Pancreas (tissue), 10 donors: ENCODE data around the gene PTPRD. TPM values are rescaled to one million over a fixed set of nuclear protein-coding genes. Genes with fewer than 3 reads are reported as not detected.

Experiments
- ATAC-seq, 4 donors: fragments of 200-7000 bp; cut with Tn5 transposase; one replicate each; pipeline versions ENCODE4 v1.8.0 to v1.9.1; 2020; ENCODE audit warnings: mild to moderate bottlenecking in 4 of 4, moderate library complexity in 4 of 4
- DNase-seq, 6 donors: peaks; one replicate each; pipeline ENCODE4 v3.0.0-alpha.2; 2020
- FAIRE-seq: peaks from 2 replicates; lab custom pipeline; 2012; peaks lifted over from hg19 to GRCh38; lab: Jason Lieb, UNC
- H3K27ac ChIP-seq, 4 donors: fragments of 200-600 bp; sonication (generic); 1 replicate in 3 of 4; 2 replicates in 1 of 4; pipeline versions ENCODE4 v1.5.0 to v1.8.0; 2020
- H3K27me3 ChIP-seq, 4 donors: fragments of 200-600 bp; one replicate each; pipeline ENCODE4 v1.8.0; 2021
- H3K36me3 ChIP-seq, 3 donors: fragments of 200-600 bp; sonication (generic) in 1 of 3; one replicate each; pipeline versions ENCODE4 v1.5.0 to v1.8.0; 2020 to 2021
- H3K4me1 ChIP-seq, 3 donors: fragments of 200-600 bp; one replicate each; pipeline ENCODE4 v1.8.0; 2021
- H3K4me3 ChIP-seq, 4 donors: fragments of 200-600 bp; sonication (generic) in 2 of 4; one replicate each; pipeline versions ENCODE4 v1.5.0 to v1.8.0; 2020 to 2021
- H3K9me3 ChIP-seq, 4 donors: fragments of 200-600 bp; one replicate each; pipeline ENCODE4 v1.8.0; 2021
- CTCF ChIP-seq, 4 donors: fragments of 200-600 bp; sonication (generic) in 3 of 4; IDR thresholded peaks; one replicate each; pipeline versions ENCODE4 v1.5.0 to v1.8.0; 2021; ENCODE audit warnings: antibody characterized with exemption in 4 of 4
- WGBS, 2 donors: extraction: QIAGEN DNeasy Blood & Tissue Kit; methylation state at CpG; one replicate each; pipeline ENCODE4 v1.1.7; 2013; 5-methylcytosine and 5-hydroxymethylcytosine counted together
- intact Hi-C, 3 donors: fragments of 100-400 bp; cut with DNase I; formaldehyde crosslinking; loops; one replicate each; pipeline versions ENCODE4 v1.11.1 to v1.14.2; 2022
- polyA plus RNA-seq, 2 donors: library from polyadenylated mRNA; stranded (reverse); fragments of 200-250 nt; gene quantifications; one replicate each; pipeline ENCODE4 v1.2.3, GENCODE V29; 2013
- total RNA-seq, 6 donors: library from RNA; stranded (reverse); fragmentation: NEBNext Ultra II Directional in 4 of 6; extraction: Animal tissue kit (Norgen Biotek cat#: 25700) in 4 of 6; gene quantifications; one replicate each; pipeline versions ENCODE4 v1.2.1 to v1.2.4, GENCODE V29; 2021 to 2023
- donor health status: healthy with polysubstance abuse.
- donor health status: DM: no; HTN: no; CAD: no; lungs with moderate emphysema.
- donor health status: DM: no; HTN: no; CAD: no.
- donor health status: control.
- donor health status: control.
- donor health status: Bipolar disorder and iron deficiency.
- donor health status: DM: yes; HTN: yes; CAD: no.
- donor health status: DM: no; HTN: no; CAD: no.
- donor health status: DM: no; HTN: no; CAD: no.
- donor health status: DM: yes; HTN: yes; CAD: no.

Gene PTPRD
- total and polyA plus RNA-seq, 8 donors, result 2.1 to 21.7 (median 5.1) TPM

- Histone ChIP-seq H3K4me3 (no peak overlapping the region), H3K4me1 (no peaks in the 10 kb centered on the region), H3K36me3 (no peaks in the 10 kb centered on the region), H3K27me3 (no peaks in the 10 kb centered on the region), H3K9me3 (no peaks in the 10 kb centered on the region), H3K27ac (no peak overlapping the region)
- ATAC-seq, result no peak
- WGBS, 2 donors, result 93 to 97% methylated on average over 3 of the region's 3 CpGs
- intact Hi-C loops, result no loop called here
- no peak for DNase-seq
- FAIRE-seq, result no peak
- TF ChIP-seq CTCF (IDR thresholded peaks at IDR 0.05), result no peak
These were observed 2091.7 kb downstream of the PTPRD start for GRCh38 chr9:8521112-8521511.

GRCh38 chr9:8515748-8516147, 2097.1 kb downstream of the PTPRD start:
- WGBS, 2 donors, result 62 to 72% methylated on average over 2 of the region's 2 CpGs
- intact Hi-C loops, result no loop called here
- no peaks in the 10 kb centered on the region for H3K27me3 ChIP-seq
- no peaks in the 10 kb centered on the region for H3K36me3 ChIP-seq
- no peaks in the 10 kb centered on the region for H3K4me1 ChIP-seq
- no peak overlapping the region for H3K4me3 ChIP-seq
- ATAC-seq (no peak), DNase-seq (no peak), FAIRE-seq (no peak)
- H3K27ac ChIP-seq, result no peak overlapping the region
- no peak for TF ChIP-seq CTCF (IDR thresholded peaks at IDR 0.05)
- H3K9me3 ChIP-seq, result no peaks in the 10 kb centered on the region

- Histone ChIP-seq H3K27me3 (no peaks in the 10 kb centered on the region), H3K4me1 (no peaks in the 10 kb centered on the region), H3K9me3 (no peaks in the 10 kb centered on the region), H3K27ac (no peak overlapping the region), H3K4me3 (no peak overlapping the region), H3K36me3 (no peaks in the 10 kb centered on the region)
- 73 to 80% methylated on average over 5 of the region's 5 CpGs for WGBS, 2 donors
- intact Hi-C loops, result no loop called here
- no peak for TF ChIP-seq CTCF (IDR thresholded peaks at IDR 0.05)
- no peak for FAIRE-seq
- no peak for ATAC-seq
- no peak for DNase-seq
These were observed 2098.0 kb downstream of the PTPRD start for GRCh38 chr9:8514760-8515159.

GRCh38 chr9:8508671-8509290, 2104.0 kb downstream of the PTPRD start:
- no peak overlapping the region for H3K4me3 ChIP-seq
- ATAC-seq (no peak), FAIRE-seq (no peak), DNase-seq (no peak)
- no peak overlapping the region for H3K27ac ChIP-seq
- WGBS, 2 donors, result 90 to 93% methylated on average over 1 of the region's 1 CpG
- H3K4me1 ChIP-seq, result no peaks in the 10 kb centered on the region
- H3K9me3 ChIP-seq, result no peaks in the 10 kb centered on the region
- intact Hi-C loops, result no loop called here
- H3K27me3 ChIP-seq, result no peaks in the 10 kb centered on the region
- H3K36me3 ChIP-seq, result no peaks in the 10 kb centered on the region
- TF ChIP-seq CTCF (IDR thresholded peaks at IDR 0.05), result no peak

GRCh38 chr9:8494571-8494970, 2118.2 kb downstream of the PTPRD start:
- intact Hi-C loops, result no loop called here
- 68 to 86% methylated on average over 4 of the region's 4 CpGs for WGBS, 2 donors
- Histone ChIP-seq H3K4me3 (no peak overlapping the region), H3K9me3 (no peaks in the 10 kb centered on the region), H3K4me1 (no peaks in the 10 kb centered on the region), H3K27ac (no peak overlapping the region), H3K36me3 (no peaks in the 10 kb centered on the region), H3K27me3 (no peaks in the 10 kb centered on the region)
- no peak for FAIRE-seq
- TF ChIP-seq CTCF (IDR thresholded peaks at IDR 0.05), result no peak
- no peak for ATAC-seq
- no peak for DNase-seq
